Ishikawa (cell line): Measurements from ENCODE around the gene PRSS48.

ENCODE experiments used
- EP300 ChIP-seq: IDR thresholded peaks from 2 replicates; pipeline ENCODE4 v1.6.1; 2012; ENCODE audit warnings: borderline replicate concordance
- TCF12 ChIP-seq: IDR thresholded peaks from 2 replicates; pipeline ENCODE4 v1.6.1; 2012; ENCODE audit warnings: low read depth

DNA sequence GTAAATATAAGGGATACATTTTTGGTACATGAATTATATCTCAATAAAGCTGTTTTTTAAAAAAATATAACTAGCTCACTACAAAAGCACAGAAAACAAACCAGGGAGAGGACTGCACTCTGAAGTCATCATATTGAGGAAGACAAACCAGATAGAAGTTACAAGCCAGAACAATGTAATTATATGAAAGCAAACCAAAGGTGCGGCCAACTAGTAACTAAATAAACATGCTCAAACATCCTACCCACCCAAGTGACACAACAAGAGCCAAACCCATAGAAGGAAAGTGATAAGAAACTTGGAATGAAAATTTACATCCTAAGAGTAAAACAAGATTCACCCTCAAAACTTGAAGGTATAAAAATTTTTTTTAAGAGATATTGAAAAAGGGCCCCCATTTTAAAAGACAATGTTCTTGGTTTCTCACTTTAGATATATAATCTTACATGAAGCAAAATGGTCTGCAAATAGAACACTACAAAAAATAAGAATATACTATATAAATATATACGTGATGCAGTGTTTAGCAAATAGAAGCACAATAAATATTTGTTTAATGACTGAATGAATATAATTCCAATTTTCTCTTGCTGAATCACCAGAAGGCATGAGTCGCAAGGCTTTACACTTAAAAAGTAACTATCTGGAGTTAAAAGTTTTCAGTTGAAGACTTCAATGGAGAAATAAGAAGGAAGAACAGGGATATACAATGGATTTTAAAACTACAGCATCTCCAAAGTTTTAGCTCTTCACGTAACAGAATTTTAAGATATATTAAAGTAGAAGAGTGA, 52.5 kb downstream of the PRSS48 start:
- no peak for TF ChIP-seq EP300
- TF ChIP-seq TCF12, result no peak
